ENCODE data around the gene TAAR9. TPM values are rescaled to one million over a fixed set of nuclear protein-coding genes. Genes with fewer than 3 reads are reported as not detected.
"Not testable (repeated sequence)": the region's sequence is repeated elsewhere in the genome, so short reads cannot be mapped to it uniquely, and the experiment has no call there.

TAAR9 gene
- polyA plus RNA-seq, 1 experiment, result not detected

DNA sequence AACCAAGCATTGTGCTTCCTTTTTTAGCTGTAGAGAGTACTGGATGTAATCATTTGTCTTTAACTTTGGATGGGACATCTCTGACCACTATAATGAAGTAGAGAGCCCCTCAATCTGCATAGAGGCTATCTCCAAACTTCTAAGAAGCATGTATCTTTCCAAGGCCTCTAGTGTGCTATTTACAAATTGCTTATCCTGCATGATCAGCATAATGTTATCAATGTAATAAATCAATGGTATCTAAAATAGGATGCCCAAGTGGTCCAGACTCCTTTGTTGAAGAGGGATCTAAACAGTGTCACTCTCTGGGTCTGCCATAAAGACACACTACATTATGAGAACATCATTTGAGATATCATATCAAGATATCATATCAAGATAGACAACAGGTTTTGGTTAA, 6.7 kb downstream of the TAAR9 start:
- ChIA-PET CTCF (interaction anchor here (3.1 kb wide), 1 partner anchor 14 kb away, joined by 17 read pairs; no protein-coding TSS in a partner anchor), POLR2A (no interaction called here)
- no peak for DNase-seq (ENCODE audit: low read depth, low spot score)
- Histone ChIP-seq H3K27me3 (ENCODE audit: control insufficient read depth, insufficient read depth, low read length) (peaks cover 29% of the 10 kb centered on the region), H3K9me3 (ENCODE audit: control insufficient read depth, insufficient read depth, low read length) (no peaks in the 10 kb centered on the region), H3K27ac (ENCODE audit: low read depth, low read length) (no peak overlapping the region), H3K4me3 (ENCODE audit: low read depth, low read length) (no peak overlapping the region)
- TF ChIP-seq, protein P1, sequence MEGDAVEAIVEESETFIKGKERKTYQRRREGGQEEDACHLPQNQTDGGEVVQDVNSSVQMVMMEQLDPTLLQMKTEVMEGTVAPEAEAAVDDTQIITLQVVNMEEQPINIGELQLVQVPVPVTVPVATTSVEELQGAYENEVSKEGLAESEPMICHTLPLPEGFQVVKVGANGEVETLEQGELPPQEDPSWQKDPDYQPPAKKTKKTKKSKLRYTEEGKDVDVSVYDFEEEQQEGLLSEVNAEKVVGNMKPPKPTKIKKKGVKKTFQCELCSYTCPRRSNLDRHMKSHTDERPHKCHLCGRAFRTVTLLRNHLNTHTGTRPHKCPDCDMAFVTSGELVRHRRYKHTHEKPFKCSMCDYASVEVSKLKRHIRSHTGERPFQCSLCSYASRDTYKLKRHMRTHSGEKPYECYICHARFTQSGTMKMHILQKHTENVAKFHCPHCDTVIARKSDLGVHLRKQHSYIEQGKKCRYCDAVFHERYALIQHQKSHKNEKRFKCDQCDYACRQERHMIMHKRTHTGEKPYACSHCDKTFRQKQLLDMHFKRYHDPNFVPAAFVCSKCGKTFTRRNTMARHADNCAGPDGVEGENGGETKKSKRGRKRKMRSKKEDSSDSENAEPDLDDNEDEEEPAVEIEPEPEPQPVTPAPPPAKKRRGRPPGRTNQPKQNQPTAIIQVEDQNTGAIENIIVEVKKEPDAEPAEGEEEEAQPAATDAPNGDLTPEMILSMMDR (IDR thresholded peaks at IDR 0.05; ENCODE audit: low read depth, low read length), result no peak

DNA sequence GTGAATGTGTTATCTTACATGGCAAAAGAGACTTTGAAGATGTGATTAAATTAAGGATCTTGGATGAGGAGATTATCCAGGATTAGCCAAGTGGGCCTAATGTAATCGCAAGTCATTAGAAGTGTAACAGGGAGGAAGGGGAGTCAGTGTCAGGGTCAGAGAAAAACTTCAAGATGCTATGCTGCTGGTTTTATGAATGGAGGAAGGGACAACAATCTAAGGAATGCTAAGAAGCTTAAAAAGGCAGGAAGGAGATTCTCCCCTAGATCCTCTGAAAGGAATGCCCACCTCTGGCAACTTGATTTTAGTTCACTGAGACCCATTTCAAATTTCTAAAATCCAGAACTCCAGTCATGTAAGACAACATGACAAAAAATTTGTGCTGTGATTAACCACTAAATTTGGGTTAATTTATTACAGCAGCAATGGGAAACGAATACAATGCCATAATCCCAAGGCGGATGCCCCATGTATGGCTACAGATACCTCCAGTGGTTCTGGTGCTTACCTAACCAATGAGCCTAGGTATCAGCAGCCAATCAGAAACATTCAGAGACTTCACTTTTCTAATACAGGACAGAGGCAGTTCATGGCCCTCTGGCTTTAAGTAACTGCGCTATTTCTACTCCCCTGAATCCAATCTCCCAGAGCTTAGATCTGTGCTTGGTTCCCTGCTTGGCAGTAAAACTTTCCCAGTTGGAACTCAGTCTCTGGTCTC, 10.8 kb downstream of the TAAR9 start:
- no peak for DNase-seq (ENCODE audit: low read depth, low spot score)
- peaks cover 16% of the 10 kb centered on the region for H3K27me3 ChIP-seq (ENCODE audit: control insufficient read depth, insufficient read depth, low read length)
- H3K4me3 ChIP-seq (ENCODE audit: low read depth, low read length), result no peak overlapping the region
- CTCF ChIA-PET, result no interaction called here
- POLR2A ChIA-PET, result no interaction called here
- TF ChIP-seq, protein P1 (IDR thresholded peaks at IDR 0.05; ENCODE audit: low read depth, low read length), result no peak
- H3K27ac ChIP-seq (ENCODE audit: low read depth, low read length), result no peak overlapping the region
- no peaks in the 10 kb centered on the region for H3K9me3 ChIP-seq (ENCODE audit: control insufficient read depth, insufficient read depth, low read length)

DNA sequence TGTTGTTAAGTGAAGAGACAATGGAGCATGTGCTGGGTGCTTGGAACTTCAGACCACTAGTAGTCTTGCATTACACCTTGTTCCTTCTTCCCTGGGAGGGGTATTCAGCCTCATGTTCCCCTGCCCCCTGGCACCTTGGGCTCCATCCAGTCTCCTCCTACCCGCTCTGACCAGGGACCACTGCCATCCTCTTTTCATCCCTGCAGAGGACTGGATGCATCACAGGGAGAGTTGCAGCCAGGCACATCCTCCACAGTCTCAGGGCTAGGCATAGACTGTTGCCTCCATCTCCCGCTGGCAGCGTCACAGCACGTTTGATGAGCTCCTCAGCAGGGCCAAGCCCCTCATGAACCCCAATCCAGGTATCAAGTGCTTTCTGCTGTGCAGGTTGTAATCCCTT, 13.1 kb downstream of the TAAR9 start:
- CTCF ChIA-PET, result interaction anchor here (1.3 kb wide), 1 partner anchor 21 kb away, joined by 3 read pairs; no protein-coding TSS in a partner anchor
- Histone ChIP-seq H3K9me3 (ENCODE audit: control insufficient read depth, insufficient read depth, low read length) (no peaks in the 10 kb centered on the region), H3K27me3 (ENCODE audit: control insufficient read depth, insufficient read depth, low read length) (peaks cover 12% of the 10 kb centered on the region), H3K4me3 (ENCODE audit: low read depth, low read length) (no peak overlapping the region), H3K27ac (ENCODE audit: low read depth, low read length) (no peak overlapping the region)
- TF ChIP-seq, protein P1 (IDR thresholded peaks at IDR 0.05; ENCODE audit: low read depth, low read length), result no peak
- POLR2A ChIA-PET, result no interaction called here
- DNase-seq (ENCODE audit: low read depth, low spot score), result no peak

DNA sequence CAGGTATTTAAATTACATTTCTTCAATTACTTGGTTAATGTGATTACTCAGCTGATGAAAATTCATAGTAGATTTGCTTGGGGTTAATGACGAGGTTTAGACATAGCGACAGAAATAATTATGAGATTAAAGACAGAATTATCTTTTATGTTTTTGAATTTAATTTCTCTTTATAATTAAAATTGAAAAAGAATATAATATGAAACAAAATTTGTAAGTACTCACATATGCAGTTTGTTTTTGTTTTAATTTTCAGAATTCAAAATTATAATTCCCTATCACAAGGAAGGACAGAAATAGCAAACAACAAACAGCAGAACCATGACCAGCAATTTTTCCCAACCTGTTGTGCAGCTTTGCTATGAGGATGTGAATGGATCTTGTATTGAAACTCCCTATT, 14.3 kb downstream of the TAAR9 start, which contains the start of gene TAAR8:
Gene TAAR8 (plus strand): TSS at position 301 of the 400 bp plus-strand sequence. CDS start 21 bp downstream, at position 322.
- ChIA-PET CTCF (interaction anchor here (0.7 to 1.3 kb wide), 2 partner anchors 22 to 67 kb away, joined by 3 read pairs; no protein-coding TSS in a partner anchor), POLR2A (no interaction called here)
- Histone ChIP-seq H3K27me3 (ENCODE audit: control insufficient read depth, insufficient read depth, low read length) (peaks cover 19% of the 10 kb centered on the region), H3K9me3 (ENCODE audit: control insufficient read depth, insufficient read depth, low read length) (no peaks in the 10 kb centered on the region), H3K4me3 (ENCODE audit: low read depth, low read length) (no peak within 1 kb of the TSS), H3K27ac (ENCODE audit: low read depth, low read length) (no peak within 1 kb of the TSS)
- DNase-seq (ENCODE audit: low read depth, low spot score), result no peak
- TF ChIP-seq, protein P1 (IDR thresholded peaks at IDR 0.05; ENCODE audit: low read depth, low read length), result no peak

DNA sequence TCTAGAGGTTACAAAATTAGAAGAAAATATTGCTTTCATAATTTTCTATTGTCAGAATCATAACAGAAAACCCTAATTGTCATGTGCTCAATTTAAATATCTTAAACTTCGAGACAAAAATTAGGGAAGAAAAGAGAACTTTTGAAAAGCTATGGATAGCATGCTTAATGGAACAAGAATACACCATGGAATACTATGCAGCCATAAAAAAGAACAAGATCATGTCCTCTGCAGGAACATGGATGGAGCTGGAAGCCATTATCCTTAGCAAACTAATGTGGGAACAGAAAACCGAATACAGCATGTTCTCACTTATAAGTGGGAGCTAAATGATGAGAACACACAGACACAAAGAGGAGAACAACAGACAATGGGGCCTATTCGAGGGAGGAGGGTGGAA, 22.0 kb downstream of the TAAR9 start:
- POLR2A ChIA-PET; H3K9me3 ChIP-seq (ENCODE audit: control insufficient read depth, insufficient read depth, low read length); DNase-seq (ENCODE audit: low read depth, low spot score); H3K4me3 ChIP-seq (ENCODE audit: low read depth, low read length); H3K27ac ChIP-seq (ENCODE audit: low read depth, low read length): not testable (repeated sequence)
- H3K27me3 ChIP-seq (ENCODE audit: control insufficient read depth, insufficient read depth, low read length), result peaks cover 19% of the 10 kb centered on the region
- CTCF ChIA-PET, result interaction anchor here (0.5 to 0.9 kb wide), 2 partner anchors 29 to 222 kb away, joined by 3 to 4 read pairs; no protein-coding TSS in a partner anchor
